PC-9 (cell line): ENCODE results near the gene SIGLECL1.

Experiments used
- EZH2 ChIP-seq: fragments of 200-600 bp; sonication (generic); IDR thresholded peaks from 2 replicates; pipeline ENCODE4 v1.8.0; 2017; ENCODE audit warnings: antibody characterized with exemption, low read depth
- TF ChIP-seq, protein P1 (sequence below): fragments of 200-600 bp; sonication (generic); conservative IDR thresholded peaks from 2 replicates; pipeline ENCODE4 v1.6.1; 2017; ENCODE audit warnings: mixed run types, antibody characterized with exemption, mild to moderate bottlenecking, moderate library complexity

DNA sequence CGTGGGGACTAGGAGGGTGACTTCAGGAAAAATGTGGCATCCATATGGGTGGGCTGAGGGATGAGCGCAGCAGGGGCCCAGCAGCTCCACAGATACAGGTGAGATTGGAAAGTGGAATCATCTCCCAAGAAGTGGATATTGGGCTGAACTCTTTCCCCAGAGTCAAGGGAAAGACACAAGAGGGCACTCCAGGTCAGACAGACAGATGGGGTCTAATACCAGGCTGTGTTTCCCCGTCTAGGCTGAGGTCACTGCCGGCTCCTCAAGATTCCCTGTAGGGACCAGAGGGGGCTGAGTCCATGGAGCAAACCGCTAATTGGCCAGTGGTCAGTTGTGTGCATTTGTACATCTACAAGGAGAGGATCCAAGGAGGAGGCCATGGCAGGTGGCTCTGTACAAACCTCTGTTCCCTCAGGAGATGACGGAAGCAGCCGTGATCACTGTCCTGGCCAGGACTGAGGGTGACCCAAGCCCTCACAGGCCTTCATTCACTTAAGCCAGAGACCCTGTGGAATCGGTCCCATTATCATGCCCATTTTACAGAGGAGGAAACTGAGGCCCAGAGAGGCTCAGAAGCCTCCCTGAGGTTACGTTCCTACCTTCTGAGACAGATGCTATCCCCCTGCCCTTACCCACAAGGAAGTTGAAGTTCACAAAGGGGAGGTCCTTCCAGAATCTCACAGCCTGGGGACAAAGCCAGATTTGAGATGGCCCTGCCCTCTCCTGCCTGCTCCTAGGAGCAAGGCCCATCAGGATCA is 45.6 kb downstream of the SIGLECL1 start:
- TF ChIP-seq, protein P1, sequence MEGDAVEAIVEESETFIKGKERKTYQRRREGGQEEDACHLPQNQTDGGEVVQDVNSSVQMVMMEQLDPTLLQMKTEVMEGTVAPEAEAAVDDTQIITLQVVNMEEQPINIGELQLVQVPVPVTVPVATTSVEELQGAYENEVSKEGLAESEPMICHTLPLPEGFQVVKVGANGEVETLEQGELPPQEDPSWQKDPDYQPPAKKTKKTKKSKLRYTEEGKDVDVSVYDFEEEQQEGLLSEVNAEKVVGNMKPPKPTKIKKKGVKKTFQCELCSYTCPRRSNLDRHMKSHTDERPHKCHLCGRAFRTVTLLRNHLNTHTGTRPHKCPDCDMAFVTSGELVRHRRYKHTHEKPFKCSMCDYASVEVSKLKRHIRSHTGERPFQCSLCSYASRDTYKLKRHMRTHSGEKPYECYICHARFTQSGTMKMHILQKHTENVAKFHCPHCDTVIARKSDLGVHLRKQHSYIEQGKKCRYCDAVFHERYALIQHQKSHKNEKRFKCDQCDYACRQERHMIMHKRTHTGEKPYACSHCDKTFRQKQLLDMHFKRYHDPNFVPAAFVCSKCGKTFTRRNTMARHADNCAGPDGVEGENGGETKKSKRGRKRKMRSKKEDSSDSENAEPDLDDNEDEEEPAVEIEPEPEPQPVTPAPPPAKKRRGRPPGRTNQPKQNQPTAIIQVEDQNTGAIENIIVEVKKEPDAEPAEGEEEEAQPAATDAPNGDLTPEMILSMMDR = no peak
- no peak for TF ChIP-seq EZH2
